HG03280 (cell line): ENCODE measurements around the gene PRKCZ.

ENCODE experiments used
- ATAC-seq: cut with Tn5 transposase; IDR thresholded peaks from one replicate; pipeline ENCODE4 v1.9.1; 2021; ENCODE audit warnings: mild to moderate bottlenecking, moderate library complexity; ENCODE audit not compliant: unreplicated experiment

PRKCZ gene

DNA sequence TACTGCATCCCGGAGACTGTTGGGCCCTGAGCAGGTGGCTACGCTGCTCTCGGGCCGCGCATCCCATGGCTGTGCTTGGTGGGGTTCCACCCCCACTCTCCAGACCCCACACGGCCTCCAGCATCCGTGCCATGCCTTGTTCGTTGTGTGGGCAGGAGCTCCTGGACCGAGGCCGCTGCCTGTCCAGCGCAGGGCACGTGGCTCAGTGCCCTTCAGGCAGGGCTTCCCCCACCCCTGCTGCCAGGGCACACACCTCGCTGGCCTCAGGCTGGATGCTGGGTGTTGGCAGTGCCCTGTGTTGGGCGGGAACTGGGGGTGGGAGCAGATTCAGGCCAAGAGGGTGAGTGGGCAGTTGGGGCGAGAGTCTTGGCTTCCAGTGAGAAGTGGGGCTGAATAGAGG lies 9.9 kb downstream of the PRKCZ start:
- ATAC-seq, result no peak

DNA sequence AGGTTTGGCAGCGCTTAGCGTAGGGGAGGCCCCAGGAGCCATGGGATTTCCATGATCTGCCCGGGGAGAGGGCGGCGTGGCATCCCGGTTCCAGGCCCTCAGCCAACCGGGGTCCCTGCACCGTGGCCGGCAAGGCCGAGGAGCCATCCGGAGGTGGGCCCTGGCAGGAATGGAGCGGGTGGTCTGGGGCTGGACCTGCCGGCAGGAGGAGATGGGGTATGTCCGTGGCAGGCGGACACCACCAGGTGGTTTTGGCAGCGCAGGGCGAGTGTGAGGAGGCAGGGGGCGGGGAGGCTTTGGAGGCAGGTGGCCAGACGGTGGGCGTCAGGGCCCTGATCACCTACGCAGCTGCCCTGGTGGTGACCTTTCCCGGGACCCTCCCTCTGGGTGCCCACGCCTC lies 10.3 kb downstream of the PRKCZ start:
- no peak for ATAC-seq

DNA sequence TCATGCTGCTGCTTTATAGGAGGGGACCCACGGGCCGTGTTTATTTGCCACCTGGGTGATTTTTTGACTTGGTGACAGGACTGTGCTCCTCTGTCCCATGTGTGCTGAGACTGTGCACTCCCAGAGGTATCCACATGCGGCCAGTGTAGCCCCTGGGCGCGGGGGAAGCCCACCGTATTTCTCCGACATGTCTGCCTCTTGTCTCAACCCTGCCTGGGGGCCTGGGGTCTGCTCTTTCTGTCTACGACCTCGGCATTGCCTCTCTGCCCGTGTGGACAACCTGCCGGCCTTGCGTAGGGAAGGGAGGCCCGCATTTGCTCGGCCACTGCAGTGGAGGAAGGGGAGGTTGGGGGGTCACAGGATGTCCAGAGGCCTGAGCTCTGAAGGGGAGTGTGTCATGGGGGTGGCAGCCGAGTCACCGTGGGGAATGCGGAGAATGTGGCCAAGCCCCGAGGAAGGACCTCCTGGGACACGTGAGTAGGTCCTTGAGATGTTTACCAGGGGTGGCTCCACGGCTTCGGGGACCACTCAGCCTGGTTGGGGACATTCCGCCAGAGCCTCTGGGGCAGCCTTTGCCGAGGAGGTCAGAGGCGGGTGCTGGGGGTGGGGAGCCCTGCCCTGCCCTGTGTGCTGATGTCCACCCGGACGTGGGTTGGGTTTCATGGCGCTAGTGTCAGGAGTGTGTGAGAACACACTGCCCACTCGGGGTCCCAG lies 11.0 kb downstream of the PRKCZ start:
- ATAC-seq, result no peak

DNA sequence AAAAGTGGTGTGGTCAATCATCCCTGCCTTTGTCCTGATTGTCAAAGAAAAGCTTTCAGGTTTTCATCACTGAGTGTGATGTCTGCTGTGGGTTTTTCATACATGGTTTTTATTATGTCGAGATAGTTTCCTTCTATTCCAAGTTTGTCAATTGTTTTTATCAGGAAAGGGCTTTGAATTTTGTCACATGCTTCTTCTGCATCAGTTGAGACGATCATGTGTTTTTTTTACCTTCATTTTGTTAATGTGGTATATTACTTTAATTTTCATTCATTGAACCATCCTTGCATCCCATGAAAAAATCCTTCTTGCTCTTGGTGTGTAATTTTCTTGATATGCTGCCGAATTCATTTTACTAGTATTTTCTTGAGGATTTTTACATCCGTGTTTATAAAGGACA lies 15.5 kb downstream of the PRKCZ start:
- ATAC-seq, result no peak

DNA sequence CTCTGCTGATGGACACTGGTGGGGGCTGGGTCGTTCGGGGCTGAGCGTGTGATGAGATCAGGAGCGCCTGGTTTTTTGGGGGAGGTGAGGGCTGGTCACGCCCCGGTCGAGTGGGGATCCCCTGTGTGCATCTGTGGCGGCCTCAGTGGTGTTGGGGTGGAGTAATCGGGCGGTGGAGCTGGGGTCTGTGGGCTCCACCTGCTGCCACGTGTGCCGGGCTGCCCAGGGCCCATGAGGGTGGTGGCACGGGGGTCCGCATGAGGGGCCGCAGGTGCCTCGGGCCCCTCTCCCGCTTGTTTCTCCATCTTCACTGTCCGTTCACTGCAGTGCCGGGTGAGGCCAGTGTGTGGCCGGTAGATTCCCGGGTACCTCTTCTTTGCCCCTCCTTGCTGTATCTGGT lies 17.2 kb downstream of the PRKCZ start:
- ATAC-seq, result no peak

DNA sequence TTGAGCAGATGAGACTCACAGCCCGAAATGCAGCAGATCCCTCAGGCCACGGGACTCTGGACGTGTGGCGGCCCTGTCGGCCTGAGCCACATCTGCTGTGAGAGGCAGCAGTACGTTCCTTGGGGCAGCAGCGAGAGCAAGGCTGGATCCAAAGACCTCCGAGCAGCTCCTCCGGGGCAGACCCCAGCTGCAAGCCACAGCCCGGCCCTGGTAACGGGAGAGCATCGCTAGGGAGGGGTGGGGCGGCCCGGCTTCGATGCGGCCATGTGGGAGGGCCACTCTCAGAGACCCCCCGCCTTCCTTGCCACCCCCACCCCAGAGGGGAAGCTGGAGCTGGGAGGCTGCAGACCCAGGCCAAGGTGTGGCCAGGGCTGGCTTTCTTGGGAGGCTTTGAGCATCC lies 17.8 kb downstream of the PRKCZ start:
- ATAC-seq, result no peak

DNA sequence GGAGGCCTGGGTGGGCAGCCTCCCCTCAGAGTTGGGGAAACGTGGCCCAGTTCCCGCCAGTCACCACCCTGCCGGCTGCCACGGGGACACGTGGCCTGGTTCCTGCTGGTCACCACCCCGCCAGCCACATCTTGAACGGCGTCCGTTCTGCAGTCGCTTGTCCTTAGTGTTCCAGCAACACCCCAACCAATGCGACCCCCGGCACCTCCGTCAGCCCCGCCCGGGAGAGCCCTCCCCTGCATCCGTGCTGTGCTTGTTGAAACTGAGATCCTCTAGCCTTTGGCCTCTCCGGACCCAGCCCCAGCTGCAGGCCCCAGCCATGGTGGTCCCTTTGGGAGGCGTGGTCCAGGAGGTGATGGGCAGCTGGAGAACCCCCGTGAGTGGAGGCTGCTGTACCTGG lies 18.7 kb downstream of the PRKCZ start:
- no peak for ATAC-seq

DNA sequence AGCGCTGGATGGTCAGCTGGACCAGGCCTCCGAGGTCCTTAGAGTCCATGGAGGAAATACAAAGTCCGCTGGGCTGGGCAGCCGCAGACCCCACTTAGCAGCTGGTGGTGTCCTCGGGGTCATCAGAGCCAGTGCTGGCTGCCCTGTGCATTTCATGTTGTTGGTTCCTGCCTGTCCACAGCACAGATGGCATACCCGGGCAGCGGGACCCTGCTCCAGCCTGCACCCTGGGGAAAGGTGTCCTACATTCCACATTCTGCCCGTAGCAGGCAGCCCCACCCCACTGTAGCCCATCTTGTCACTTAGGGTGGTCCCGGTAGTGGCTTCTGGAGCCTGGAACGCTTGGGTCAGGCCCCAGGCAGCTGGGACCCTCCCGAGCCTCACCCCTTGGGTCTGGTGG lies 19.8 kb downstream of the PRKCZ start:
- no peak for ATAC-seq

DNA sequence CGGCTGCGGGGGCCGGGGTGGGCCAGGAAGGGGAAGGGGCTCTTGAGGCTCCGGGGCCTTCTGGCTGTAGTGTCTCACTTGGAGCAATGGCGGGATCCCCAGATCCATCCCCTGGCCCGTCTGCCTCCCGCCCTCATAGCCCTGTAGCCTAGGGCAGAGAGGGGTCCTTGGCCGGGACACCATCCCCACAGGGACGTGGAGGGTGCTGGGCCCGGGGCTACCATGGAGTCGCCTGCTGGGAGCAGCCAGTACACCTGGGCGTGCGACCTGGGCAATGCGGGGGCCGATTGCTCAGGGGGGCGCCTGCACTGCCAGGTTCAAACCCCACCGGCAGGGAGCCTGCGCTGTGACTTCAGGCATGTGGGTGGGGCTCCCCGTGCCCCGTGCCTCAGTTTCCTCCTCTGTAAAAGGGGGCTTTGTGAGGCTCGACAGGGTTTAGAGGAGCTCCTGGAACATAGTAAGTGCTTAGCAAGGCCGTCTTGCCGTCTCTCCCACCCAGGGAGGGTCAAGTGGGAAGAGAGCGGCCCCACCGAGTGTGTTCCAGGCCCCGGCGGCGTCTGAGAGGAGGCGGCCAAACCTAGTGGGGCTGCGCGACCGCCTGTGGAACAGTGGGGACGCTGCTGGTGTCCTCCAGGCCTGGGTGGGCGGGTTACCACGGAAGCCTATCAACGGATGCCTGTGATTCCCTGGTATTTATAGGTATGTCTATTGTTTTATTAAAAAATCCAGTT lies 20.8 kb downstream of the PRKCZ start:
- ATAC-seq, result no peak

DNA sequence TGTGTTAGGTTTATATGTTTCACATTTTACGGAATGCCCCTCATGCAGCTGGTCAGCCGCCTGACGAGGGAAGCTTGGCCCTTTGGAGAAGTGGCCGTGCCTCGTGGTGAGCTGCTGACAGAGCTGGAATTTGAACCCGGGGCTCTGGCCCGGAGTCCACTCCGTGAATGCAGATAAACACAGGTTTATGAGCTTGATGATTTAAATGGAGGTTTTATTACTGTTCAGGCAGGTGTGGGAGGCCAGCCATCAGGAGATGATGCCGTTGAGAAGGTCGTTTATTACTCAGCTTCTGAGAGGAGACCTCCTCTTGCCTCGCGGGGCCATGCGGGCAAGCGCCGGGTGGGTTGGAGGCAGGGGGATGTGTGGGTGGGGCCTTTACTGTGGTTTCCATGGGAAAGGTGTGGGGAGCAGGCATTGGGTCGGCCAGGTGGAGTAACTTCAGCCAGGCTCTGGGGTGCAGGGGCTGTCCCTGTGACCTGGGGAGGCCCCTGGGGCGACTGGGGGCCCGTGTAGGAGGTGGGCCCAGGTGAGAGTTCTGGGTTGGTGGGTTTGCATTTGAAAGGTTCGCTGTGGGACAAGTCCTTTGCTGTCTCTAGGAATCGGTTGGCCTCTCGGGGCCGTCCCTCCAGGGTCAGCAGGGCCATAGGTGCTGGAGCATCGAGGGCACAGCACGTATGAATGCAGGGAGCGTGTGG lies 22.0 kb downstream of the PRKCZ start:
- no peak for ATAC-seq

DNA sequence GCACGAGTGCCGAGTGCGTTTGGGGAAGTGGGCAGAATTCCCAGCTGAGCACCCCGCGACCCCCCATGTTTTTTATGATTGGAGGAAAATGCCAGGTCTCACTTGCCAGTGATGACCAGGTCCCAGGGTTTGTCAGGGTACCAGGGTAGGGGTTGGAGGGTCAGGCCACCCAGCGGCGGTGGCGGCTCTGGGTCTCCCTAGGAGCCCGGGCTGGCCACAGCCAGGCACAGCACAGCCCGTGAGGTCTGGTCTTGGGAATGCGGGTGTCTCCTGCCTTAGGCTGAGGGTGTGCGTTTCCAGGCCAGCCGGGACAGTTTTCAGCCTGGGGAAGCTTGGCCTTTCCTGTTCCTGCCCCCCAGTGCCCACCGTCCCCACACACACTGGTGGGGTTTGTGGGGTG lies 22.7 kb downstream of the PRKCZ start:
- ATAC-seq, result no peak

DNA sequence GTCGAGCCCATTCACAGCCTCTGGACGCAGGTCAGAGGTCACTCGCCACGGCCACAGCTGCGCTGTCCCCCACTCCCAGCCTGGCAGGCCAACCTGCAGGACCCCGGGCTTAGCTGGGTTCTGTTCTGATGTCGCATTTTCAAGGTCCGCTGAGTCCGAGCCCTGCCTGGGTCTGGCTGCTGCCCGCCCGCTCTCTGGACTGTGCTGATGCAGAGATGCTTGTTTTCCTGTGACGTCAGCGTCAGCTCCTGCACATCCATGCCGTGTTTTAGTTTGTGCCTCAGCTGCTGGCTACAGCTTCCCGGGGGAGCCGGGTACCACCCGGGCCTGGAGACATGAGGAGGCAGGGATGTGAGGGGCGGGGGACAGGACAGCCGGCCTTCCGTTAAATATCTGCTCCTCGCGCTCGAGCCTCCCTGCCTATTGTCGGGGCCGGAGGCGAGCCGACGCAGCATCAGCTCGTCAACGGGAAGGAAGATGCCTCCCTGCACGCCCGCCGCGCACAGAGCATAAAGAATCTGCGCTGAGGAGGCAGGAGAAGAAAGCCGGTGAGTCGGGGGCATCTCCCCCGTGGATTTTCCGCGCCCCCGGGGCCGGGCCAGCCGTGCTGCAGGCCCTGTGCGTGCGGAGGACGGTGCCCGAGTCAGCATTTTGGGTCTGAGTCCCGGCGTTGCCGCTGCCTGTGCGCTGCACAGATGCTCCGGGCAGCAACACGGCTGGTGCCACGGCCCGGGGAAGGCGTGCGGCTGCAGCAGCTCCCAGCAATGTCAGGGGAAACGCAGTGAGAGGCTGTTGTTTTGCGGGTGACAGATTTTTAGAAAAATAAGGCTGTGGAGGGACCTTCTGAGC lies 23.4 kb downstream of the PRKCZ start:
- ATAC-seq, result no peak

DNA sequence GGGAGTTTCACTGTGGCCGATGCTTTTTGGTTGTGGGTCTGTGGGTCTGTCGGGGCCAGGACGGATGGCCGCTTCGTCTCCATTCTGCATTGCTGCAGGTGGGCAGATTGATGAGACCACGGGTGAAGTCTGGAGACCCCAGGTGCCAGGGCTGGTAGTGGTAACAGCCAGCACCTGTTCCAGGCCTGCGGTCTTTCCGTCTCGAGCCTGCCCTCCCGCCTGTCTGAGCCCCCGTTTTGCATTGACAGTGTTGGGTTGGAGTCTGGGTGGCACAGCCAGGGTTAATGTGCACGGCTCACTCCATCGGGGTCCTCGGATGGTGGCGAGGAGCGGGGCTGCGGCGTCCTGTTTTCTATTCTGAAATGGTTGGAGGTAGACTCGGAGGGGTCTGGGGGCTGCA lies 24.2 kb downstream of the PRKCZ start:
- ATAC-seq, result no peak

DNA sequence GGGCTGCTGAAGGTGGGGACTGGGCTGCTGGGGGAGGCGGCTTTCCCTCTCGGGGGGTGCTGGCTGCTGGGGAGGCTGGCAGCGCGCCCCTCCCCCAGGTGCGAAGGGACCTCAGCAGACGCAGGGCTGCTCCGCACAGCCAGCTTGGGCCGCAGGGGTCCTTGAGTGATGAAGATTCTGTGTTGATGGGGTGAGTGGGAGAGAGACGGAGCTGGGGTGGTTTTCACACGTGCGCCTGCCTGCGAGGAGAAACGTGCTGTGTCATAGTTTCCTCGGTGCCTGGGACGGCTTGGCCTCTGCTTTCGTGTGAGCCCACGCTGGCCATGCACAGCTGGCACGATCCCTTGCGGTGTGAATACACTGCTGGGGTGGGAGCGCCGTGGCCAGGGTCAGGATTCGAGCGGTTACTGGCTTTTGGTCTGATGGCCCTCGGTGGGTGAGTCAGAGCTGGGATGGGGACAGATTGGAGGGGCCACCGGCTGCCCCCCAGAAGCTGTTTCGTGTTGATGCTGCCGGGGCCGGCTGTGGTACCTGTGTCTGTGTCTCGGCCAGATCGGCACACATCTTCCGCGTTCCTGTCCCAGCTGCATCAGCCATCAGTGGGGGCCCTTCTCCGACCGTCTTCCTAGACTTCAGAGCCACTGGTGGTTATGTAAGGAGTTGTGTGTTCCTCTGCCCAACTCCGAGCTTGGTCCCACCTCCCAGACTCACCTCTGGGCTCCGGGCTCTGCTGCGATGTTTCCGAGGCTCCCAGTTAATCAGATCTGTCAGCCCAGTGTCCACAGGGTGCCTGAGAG lies 24.9 kb downstream of the PRKCZ start:
- no peak for ATAC-seq

DNA sequence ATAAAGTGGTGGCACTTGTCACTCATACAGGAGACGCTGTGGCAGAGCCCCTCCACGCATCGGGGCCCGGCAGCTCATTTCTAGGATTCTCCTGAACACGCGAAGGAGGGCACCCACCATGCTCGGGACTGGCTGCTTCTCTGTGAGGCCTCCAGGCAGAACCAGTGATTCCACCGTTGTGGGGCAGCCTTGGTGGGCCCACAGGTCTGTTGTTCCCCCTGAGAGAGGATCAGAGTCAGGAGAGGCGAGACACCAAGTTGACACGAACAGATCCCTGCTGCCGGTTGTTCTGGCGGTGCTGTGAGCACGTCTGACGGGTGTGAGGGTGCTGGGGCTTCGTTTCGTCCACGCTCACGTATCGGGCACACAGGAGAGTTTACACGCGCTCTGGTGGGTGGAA lies 26.6 kb downstream of the PRKCZ start:
- no peak for ATAC-seq

DNA sequence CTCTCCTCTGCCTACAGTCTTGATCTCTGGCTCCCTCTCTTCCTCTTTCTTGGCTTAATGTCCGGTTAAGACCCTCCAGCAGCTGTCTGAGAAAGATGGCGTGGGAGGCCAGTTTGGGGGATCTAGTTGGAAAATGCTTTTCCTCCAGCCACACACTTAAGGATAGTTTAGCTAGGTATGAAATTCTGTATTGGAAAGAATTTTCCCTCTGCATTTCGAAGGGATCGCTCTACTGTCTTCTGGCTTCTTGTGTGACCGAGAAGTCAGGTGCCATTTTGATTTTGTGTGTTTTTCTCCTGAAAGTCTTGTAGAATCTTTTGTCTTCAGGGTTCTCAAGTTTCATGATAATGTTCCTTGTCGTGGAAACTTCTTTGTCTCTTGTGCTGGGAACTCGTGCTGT lies 28.0 kb downstream of the PRKCZ start:
- ATAC-seq, result no peak

DNA sequence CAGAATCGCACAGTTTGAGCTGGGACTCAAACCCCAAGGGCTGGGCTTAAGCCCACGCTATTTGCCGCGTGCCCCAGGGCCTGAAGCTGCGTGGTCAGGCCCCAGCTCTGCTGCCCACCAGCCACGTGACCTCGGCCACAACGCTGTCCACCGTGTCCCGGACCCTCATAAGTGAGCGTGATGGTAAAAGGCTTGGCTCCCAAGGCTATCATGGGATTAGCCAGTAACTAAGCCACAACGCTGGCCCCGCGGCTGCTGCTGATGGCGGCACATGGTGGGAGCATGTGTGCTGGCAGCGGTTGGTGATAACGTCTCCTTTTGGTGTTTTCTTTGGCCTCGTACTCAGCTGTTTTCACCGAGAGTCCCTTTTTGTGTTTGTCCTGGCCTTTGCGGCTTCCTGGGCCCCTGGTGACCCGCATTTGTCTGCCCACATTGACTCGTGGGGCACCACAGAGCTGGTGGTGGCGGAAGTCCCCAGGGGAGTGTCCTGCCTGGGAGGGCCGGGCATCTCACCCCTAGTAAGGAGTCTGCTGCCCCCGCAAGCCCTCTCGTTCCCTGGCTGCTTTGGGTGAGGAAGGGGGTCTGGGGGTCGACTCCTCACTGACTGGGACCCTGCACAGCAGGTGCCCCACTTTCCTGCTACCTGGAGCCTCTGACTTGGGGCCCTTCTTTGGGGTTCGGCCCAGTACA lies 29.3 kb downstream of the PRKCZ start:
- ATAC-seq, result no peak

DNA sequence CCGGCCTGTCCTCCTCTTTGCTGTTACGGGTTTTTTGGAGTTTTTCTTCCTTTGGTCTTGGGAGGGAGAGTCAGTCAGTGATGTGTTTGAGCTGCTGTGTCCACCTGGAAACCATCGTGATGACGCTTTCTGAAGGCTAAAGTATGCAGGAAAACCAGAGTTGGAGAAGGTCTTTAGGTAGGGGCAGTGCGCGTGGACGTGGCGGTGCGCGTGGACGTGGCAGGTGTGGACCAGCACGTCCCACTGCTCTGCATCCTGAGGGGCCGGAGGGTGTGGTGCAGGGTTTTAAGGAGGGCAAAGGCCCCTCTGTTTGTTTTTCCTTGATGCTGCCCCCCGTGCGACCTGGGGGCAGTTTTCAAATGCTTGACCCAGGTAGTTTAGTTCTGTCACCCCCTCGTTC lies 29.9 kb downstream of the PRKCZ start:
- ATAC-seq, result no peak

DNA sequence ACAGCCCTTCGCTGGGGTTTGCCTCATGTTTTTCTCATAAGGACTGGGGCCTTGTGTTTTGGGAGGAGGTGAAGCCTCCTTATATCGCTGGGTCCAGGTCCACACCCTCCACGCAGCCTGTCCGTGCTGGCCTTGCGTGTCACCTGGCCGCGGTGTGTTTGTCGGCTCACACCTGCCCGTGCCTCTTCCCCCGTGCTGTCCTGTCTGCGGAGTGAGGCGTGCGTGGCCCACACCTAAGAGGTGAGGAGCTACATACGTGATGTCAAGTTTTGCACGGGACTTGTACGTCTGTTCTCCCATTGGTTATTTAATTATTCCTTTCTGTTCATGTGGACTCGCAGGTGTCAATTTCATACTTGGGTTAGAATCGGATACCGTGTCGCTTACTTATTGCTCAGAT lies 30.7 kb downstream of the PRKCZ start:
- ATAC-seq, result no peak

DNA sequence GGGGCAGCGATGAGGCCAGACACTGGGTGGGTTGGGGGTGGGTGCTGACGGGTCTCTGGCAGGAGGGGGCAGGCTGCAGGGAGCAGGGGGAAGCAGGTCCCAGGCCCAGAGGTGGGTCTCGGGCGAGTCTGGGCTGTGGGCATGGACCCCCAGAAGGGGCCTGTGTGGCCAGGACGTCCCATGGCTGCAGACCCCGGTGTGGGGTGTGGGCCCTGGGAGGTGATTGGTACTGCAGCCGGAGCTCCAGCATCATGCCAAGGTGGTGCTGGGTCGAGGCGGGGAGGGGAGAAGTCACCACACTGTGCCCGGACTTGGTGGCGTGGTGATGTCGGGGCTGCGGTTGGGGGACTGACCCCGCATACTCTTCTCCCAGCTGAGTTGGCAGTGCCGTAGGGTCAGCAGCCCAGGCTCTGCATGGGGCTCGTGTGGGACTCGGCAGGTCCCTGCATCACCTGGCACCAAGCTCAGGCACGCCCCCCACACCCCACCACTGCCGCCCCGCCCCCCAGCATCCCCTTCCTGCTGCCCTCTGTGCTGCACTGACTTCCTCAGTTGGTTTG lies 31.2 kb downstream of the PRKCZ start:
- no peak for ATAC-seq
